GM18499 (cell line): Measurements from ENCODE around the gene RLN3.

Experiments used
- ATAC-seq: cut with Tn5 transposase; IDR thresholded peaks from one replicate; pipeline ENCODE4 v1.9.1; 2021; ENCODE audit warnings: moderate number of reproducible peaks; ENCODE audit not compliant: insufficient read depth, unreplicated experiment

RLN3 gene

GRCh38 chr19:14051980-14052379 is 24.0 kb downstream of the RLN3 start:
- ATAC-seq: no peak

- ATAC-seq: no peak
These were observed 24.5 kb downstream of the RLN3 start for GRCh38 chr19:14052470-14052869.

GRCh38 chr19:14053032-14053431 is 25.1 kb downstream of the RLN3 start:
- ATAC-seq: no peak

GRCh38 chr19:14053500-14053899 is 25.6 kb downstream of the RLN3 start:
- ATAC-seq: no peak

GRCh38 chr19:14054099-14054498 is 26.2 kb downstream of the RLN3 start:
- no peak for ATAC-seq

- no peak for ATAC-seq
These were observed 26.8 kb downstream of the RLN3 start for GRCh38 chr19:14054721-14055120.

- no peak for ATAC-seq
These were observed 27.4 kb downstream of the RLN3 start for GRCh38 chr19:14055396-14055795.

GRCh38 chr19:14056069-14056666 is 28.2 kb downstream of the RLN3 start:
- no peak for ATAC-seq

GRCh38 chr19:14056741-14057356 is 28.9 kb downstream of the RLN3 start:
- ATAC-seq: no peak

GRCh38 chr19:14058182-14059092 is 30.5 kb downstream of the RLN3 start:
- ATAC-seq: no peak

GRCh38 chr19:14059093-14059480 is 31.1 kb downstream of the RLN3 start:
- ATAC-seq: no peak

- ATAC-seq: no peak
These were observed 31.8 kb downstream of the RLN3 start for GRCh38 chr19:14059652-14060155.

- no peak for ATAC-seq
These were observed 33.3 kb downstream of the RLN3 start for GRCh38 chr19:14061081-14061749.

GRCh38 chr19:14061751-14062557 is 34.0 kb downstream of the RLN3 start, which contains the start of gene PALM3:
Gene PALM3, minus strand, starts transcription at chr19:14062076. Its CDS starts 96 bp downstream, at chr19:14061980.
- ATAC-seq: no peak

GRCh38 chr19:14062558-14062855 is 34.6 kb downstream of the RLN3 start:
- ATAC-seq: no peak

- ATAC-seq: no peak
These were observed 35.2 kb downstream of the RLN3 start for GRCh38 chr19:14063105-14063504.

GRCh38 chr19:14066134-14066533 is 38.2 kb downstream of the RLN3 start:
- ATAC-seq: no peak

GRCh38 chr19:14070268-14071050 is 42.5 kb downstream of the RLN3 start:
- ATAC-seq: no peak
